DMS53 treated with DMSO at 0.1 percent for 48 hours (cell line): ENCODE results near the gene HTR6.

Experiments
- DNase-seq: peaks from one replicate; lab custom pipeline; 2025; ENCODE audit not compliant: unreplicated experiment; lab: John Stamatoyannopoulos, UW

Gene HTR6

GRCh38 chr1:19685994-19686393 is 21.3 kb downstream of the HTR6 start:
- no peak for DNase-seq

DNA sequence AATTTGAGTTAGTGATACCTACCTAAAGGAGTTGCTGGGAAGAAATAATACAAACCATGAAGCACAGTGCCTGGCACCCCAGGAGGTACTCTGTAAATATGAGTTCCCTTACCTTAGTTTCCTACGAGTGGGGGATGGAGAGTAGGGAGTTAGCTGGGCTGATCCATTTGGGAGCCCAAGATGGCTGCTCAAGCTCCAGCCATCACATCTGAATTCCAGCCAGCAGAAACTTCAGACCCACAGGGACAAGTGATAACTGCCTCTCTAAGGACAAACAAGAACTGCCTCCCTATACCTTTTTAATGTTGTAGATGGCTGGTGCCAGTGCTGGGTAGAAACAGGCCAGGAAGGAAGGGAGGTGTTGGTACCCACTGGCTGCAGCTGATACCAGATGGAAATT is 22.7 kb downstream of the HTR6 start:
- DNase-seq, result no peak

GRCh38 chr1:19688041-19688842 is 23.6 kb downstream of the HTR6 start:
- DNase-seq, result no peak

DNA sequence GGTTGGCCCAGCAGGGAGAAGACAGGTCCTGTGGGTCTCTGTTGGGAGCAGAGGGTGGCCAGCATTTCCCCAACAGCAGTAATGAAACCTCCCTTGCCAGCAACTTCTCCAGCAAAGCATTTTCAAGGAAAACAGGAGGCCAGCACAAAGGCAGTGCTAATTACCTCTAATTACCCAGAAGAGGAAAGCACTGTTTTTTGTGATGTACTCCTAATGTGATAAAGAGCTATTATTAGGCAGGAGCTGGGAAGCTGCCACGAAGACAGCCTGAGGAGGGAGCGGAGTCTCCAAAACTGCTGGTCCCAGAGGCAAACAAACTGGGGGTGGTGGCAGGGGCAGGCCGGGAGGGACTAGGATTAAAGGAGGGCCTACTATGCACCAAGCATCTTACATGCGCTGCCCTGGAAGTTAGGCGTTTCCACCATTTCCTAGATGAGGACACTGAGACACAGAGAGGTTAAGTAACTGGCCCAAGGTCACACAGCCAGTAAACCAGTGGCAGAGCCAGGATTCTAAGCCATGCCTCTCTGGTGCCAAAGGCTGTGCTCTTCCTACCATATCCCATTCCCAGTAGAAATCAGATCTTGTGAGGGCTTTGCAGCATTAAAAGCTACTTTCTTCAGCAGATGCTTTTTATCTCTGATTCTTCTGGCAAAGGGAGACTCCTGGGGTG is 24.5 kb downstream of the HTR6 start:
- DNase-seq, result no peak

- no peak for DNase-seq
These were observed 25.2 kb downstream of the HTR6 start for GRCh38 chr1:19689856-19690255.

GRCh38 chr1:19690342-19690741 is 25.7 kb downstream of the HTR6 start:
- no peak for DNase-seq

DNA sequence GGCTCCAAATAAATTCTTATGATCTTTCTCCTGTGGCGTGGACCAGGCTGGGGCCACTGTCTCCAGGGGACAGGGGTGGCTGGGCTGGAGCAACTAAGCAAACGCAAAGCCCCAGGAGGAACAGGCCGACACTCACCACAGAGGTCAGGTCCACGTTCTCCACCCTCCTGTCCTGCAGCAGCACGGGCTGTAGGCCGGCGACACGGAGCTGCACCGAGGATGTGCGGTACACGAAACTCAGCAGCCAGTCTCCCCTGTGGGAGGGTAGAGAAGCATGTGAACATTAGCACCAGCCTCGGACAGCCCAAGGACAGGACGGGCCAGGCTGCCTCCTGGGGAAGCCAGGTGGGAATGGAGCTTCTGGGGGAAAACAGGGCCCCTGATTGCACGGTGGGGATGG is 29.6 kb downstream of the HTR6 start:
- DNase-seq, result no peak

- no peak for DNase-seq
These were observed 31.1 kb downstream of the HTR6 start for GRCh38 chr1:19695772-19696171.

DNA sequence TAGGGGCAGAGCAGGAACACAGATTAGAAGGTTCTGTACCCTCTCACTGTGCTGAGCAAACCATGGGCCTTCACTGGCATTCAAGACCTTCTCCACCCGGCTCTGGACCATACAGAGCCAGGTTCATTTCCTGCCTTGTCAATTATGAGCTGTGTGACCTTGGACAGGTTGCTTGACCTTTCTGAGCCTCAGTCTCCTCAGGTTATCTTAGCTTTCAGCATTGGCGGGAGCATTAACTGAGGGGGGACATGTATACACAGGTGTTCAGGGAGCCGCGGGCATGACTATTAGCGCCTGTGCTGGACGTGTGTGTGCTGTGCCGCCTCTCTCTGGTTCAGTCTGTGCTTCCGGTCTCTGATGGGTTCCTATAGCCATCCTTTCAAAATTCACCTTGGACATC is 32.1 kb downstream of the HTR6 start:
- no peak for DNase-seq

DNA sequence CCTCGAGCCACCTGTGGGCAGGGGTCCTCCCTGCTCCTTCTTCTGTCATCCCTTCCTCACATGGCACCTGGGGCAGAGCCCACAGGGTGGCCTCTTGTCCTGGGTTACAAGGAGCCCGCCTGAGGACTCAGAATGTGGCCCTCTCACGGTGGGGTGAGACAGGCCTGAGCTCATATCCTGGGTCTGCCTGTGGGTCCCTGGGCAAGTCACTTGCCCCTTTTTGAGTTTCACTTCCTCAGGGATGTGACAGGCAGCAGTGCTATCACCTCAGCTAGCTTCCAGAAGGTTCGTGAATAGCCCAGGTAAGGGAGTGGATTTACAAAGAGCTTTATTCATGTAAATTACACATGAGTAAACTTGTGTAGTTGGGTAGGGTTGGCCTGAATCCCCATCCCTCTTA is 33.5 kb downstream of the HTR6 start:
- DNase-seq, result no peak

GRCh38 chr1:19700079-19700777 is 35.6 kb downstream of the HTR6 start:
- no peak for DNase-seq

DNA sequence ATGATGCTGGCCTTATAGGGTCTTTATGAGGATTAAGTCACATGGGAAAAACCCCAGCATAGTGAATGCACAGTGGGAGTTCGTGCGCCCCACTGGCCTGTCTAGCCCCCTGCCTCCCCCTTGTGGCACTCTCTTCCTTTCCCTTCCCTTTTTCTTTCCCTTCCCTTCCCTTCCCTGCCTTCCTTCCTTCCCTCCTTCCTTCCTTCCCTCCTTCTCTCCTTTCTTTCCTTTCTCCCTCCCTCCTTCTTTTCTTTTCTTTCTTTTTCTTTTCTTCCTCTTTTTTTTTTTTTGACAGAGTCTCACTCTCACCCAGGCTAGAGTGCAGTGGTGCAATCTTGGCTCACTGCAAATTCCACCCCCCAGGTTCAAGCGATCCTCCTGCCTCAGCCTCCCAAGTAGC is 38.6 kb downstream of the HTR6 start:
- no peak for DNase-seq

- peak; percentile 27 for DNase-seq
These were observed 39.8 kb downstream of the HTR6 start for GRCh38 chr1:19704247-19705113.

GRCh38 chr1:19705464-19705863 is 40.8 kb downstream of the HTR6 start:
- no peak for DNase-seq

GRCh38 chr1:19706136-19706535 is 41.5 kb downstream of the HTR6 start:
- DNase-seq, result no peak

GRCh38 chr1:19708567-19709110 is 44.0 kb downstream of the HTR6 start:
- no peak for DNase-seq

- no peak for DNase-seq
These were observed 44.7 kb downstream of the HTR6 start for GRCh38 chr1:19709260-19709793.

DNA sequence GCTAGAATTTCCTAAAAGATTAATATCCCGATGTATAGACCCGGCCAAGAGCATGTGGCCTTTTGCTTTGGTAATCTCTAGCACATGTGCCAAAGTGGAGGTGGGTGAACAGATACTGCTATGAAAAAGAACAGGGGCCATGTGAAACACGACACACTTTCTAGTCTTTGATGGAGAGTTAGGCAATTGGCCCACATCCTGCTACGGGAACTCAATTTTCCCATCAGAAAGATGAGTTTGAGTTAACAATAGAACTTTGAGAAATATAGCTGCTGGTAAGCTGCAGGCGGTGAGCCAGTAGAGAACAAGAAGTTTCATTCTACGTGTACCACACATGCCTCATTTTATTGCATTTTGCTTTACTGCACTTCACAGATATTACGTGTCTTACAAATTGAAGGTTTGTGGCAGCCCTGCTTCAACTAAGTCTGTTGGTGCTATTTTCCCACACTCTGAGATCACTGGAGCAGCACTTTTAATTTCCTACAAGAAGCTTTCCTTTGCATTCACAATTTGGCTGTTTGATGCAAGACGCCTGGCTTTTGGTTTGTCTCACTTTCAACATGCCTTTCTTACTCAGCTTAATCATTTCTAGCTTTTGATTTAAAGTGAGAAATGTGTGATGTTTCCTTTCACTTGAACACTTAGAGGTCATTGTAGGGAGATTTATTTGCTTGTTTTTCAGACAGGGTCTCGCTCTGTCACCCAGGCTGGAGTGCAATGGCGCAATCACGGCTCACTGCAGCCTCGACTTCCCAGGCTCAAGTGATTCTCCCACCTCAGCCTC is 46.3 kb downstream of the HTR6 start:
- DNase-seq, result no peak

GRCh38 chr1:19712928-19713327 is 48.3 kb downstream of the HTR6 start:
- DNase-seq, result no peak
